GM21576 (cell line): ENCODE results near the gene IP6K1.
"Not testable (repeated sequence)": the region's sequence is repeated elsewhere in the genome, so short reads cannot be mapped to it uniquely, and the experiment has no call there.

Experiments used
- ATAC-seq: cut with Tn5 transposase; IDR thresholded peaks from one replicate; pipeline ENCODE4 v1.9.1; 2021; ENCODE audit warnings: mild to moderate bottlenecking, moderate library complexity; ENCODE audit not compliant: unreplicated experiment

IP6K1 gene

DNA sequence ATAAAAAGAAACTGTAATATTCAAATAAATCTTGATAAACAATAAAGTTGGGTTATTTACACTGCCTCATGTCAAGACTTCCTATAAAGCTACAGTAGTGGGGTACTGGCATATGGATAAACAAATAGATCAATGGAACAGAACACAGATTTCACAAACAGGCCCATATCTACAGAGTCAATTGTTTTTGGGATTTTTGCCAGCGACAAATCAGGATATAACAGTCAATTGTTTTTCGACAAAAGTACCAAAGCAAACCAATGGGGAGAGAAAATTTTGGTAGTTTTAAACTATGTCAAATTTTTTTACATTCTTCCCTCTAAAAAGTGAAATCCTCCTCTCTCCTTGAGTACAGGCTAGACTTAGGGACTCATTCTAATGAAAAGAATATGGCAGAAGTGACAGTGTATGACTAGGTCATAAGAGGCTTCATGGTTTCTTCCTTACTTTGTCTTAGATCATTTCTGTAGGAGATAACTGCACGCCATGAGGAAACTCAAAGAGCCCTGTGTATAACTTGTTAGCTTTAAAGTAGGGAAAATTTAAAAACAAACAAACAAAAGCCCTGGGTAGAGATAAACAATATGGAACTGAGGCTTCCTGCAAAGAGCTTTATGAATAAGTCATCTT, 16.9 kb downstream of the IP6K1 start:
- ATAC-seq, result no peak

DNA sequence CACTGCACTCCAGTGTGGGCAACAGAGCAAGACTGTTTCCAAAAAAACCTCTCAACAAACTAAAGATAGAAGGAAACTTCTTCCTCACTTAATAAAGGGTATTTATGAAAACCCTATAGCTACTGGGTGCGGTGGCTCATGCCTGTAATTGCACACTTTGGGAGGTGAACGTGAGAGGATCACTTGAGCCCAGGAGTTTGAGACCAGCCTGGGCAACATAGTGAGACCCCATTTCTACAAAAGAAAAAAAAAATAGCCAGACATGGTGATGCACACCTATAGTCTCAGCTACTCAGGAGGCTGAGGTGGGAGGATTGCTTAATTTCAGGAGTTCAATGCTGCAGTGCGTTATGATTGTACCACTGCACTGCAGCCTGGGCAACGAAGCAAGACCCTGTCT, 22.4 kb downstream of the IP6K1 start:
- ATAC-seq, result no peak

DNA sequence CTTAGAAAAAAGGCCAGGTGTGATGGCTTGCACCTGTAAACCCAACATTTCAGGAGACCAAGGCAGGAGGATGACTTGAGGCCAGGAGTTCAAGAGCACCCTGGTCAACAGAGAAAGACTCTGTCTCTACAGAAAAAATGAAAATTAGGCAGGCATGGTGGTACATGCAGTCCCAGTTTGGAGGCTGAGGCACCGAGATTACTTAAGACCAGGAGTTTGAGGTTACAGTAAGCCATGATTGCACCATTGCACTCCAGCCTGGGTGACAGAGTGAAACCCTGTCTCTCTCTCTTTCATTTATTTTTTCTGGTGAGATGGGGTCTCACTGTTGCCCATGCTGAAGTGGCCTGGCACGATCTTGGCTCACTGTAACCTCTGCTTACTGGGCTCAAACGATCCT, 24.7 kb downstream of the IP6K1 start:
- no peak for ATAC-seq

DNA sequence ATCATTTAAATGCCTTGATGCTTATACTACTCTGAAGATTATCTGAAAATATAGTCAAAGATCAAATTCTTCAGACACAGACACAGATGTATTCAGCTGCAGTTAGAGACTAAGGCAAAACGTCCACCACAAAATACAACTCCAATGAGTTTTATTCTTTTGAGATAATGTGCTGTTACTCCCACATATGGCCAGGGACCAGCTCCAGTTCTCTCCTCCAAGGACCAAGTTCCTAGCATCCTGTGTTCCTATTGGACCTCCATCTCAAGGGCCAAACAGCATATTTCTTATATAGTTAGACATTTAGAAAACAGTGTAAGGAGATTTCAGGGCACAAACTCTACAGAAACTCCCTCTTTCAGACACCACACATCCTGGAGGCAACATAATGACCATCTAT, 27.1 kb downstream of the IP6K1 start:
- no peak for ATAC-seq

DNA sequence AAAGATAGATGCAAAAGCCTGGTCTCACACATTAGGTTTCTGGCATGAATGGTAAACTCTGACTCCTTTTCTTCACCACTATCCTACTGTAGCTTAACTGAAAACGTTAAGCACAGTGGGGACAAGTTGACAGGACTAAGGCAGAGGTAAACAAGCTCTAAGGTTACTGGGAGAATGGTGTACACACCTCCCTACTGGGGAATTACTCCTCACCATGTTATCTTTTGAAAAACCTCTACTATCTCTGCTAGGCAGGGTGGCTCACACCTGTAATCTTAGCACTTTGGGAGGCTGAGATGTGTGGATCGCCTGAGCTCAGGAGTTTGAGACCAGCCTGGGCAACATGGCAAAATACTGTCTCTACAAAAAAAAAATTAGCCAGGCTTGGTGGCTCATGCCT, 29.1 kb downstream of the IP6K1 start:
- no peak for ATAC-seq

DNA sequence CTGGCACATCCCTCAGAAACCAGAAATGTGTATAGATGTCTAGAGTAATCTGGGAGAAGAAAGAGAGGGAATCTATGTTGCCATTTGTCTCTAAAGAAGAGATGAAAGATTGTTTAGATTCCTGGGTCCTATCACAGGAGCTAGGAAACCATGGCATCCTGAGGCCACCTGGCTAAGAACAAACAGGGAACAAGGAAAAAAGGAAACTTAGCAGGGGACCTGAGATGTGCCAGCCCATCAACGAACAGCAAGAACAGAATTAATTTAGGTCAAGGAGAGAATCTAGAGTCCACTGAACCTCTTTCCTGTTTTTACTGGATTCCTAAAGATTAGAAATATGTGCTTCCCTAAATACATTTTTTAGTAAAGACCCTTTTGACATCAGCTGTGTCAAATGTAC, 30.3 kb downstream of the IP6K1 start:
- no peak for ATAC-seq

DNA sequence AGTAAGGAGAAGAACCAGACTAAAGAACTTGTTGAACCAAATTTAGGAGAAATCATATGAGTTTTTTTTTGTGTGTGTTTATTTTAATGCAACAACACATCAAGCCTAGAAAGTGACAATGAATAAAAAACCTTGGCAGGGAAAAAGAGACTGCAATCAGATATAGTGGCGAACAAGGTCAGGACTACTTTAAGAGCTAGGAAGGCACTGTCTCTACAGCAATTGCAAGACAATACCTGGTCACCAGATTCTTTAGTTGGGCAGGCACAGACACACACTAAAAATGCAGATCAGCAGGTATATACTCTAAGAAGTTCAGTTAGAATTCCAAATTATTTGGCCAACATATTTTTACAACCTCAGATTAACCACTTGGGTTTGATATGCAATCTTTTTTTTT, 31.8 kb downstream of the IP6K1 start:
- ATAC-seq, result no peak

DNA sequence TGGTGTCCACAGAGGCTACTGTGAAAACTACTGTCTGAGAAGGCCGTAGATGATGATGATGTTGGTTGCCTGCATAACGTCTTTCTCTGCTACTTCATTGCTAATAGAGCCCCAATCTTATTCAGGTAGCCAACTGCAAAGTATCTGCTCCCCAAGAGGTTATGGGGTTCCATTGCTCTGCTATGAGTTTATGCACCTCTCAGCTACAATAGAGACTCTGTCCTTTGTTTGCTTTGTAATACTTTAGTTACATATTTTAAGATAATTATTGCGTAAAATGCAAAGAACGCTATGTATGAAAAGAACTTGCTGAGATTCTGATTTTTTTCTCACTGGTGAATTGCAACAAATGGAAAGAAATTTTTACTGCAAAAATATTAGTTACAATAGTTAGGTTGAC, 34.8 kb downstream of the IP6K1 start:
- no peak for ATAC-seq

DNA sequence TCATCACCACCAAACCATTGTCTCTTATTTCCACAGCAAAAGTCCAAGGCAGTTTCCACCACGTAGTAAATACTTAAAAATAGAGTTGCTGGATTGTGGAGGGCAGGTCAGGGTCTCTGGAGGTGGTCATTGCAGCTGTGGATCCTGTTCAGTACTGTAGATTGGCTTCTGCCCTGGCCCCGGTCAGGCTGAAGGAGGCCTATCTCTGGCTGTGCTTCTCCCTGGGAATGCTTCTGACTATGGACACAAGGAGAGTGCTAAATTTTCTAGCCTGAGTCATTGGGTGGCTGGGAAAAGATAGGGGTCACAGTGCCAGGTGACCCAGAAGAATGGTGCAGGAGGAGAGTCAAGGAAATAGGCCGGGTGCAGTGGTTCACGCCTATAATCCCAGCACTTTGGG, 36.3 kb downstream of the IP6K1 start:
- ATAC-seq, result no peak

DNA sequence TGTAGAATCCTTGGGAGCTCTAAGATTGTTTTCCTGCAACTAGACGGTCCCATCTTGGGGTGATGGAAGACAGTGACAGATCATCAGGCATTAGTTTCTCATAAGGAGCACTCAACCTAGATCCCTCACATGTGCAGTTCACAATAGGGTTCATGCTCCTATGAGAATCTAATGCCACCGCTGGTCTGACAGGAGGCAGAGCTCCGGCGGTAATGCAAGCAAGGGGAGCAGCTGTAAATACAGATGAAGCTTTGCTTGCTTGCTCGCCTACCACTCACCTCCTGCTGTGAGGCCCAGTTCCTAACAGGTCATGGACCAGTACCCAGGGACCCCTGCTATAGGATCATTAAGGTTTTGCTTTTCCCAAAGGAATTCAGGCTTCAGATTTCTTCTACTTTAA, 37.5 kb downstream of the IP6K1 start:
- not testable (repeated sequence) for ATAC-seq

DNA sequence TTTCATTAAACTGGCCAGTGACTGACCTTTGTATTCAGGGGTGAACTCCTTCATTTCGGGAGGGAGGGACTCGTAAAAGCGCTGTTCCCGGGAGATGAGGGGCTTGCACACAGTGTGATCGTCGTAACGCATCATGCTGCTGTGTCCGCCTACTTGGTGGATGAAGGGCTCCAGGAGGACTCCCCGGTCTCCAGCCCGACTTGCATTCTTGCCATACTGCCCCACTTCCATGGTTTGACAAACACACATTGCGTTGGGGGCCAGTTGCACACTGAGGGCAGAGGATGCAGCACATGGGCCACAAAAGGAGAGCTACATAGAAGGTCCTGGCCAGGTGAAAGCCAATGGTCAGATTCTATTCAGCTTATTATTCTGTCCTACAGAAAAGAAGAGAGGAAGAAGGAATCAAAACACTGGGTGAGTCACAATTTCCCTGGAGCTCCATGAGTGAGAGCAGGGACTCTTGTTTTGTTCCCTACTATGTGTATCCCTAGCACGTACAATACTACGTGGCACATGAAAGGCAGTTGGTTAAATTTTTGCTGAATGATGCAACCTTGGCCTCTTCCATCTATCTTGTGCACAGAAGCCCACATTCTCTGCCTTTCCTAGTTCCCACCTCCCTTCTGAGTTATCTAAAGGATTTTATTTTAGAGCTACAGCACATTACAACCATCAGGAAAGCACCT, 38.4 kb downstream of the IP6K1 start:
- no peak for ATAC-seq

DNA sequence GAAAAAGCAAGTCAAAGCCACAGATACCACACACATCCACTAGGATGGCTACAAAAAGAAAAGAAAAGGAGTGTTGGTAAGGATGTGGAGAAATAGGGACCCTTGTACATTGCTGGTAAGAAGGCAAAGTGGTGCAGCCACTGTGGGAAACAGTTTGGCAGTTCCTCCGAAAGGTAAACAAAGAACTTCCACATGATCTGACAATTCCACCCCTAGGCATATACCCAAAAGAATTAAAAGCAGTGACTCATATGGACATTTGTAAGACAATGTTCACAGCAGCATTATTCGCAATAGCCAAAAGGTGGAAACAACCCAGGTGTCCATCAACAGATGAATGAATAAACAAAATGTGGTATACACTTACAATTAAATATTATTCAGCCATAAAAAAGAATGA, 40.4 kb downstream of the IP6K1 start:
- no peak for ATAC-seq

DNA sequence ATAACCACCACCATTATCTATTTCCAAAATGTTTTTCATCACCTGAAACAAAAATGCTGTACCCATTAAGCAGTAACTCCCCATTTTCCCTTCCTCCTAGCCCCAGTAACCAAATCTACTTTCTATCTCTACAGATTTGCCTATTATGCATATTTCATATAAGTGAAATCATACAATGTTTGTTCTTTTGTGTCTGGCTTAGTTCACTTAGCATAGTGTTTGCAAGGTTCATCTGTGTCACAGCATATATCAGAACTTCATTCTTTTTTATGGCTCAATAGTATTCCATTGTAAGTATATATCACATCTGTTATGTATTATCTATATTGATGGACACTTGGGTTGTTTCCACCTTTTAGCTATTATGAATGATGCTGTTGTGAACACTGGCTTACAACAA, 45.9 kb downstream of the IP6K1 start:
- ATAC-seq, result no peak

DNA sequence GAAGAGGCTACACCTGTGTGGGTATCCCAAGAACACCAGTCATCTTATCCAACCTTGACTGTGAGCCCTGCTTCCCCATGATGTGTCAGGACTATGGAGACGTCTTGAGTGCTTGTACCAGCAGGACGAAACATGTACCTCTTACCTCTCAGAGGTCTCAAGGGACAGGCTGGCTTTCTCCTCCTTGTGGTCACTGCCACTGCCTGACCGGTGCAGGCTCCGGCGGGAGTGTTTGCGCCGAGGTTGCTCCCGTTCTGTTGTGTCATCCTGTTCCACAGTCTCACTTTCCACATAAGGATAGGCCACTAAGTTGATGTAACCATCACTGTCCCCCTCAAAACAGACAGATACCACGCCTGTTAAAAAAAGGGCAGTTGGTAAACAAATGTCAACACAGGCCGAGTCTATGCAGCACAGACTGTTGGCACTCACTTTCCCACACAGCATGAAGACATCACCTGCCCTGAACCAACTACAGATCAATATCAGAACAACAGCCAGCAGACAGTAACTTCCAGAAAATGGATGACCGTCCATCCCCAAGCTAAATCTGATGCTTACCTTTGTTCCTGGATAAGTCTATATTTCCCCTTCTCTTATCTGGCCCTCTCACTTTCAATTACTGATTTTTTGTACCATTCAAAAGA, 48.2 kb downstream of the IP6K1 start:
- no peak for ATAC-seq

DNA sequence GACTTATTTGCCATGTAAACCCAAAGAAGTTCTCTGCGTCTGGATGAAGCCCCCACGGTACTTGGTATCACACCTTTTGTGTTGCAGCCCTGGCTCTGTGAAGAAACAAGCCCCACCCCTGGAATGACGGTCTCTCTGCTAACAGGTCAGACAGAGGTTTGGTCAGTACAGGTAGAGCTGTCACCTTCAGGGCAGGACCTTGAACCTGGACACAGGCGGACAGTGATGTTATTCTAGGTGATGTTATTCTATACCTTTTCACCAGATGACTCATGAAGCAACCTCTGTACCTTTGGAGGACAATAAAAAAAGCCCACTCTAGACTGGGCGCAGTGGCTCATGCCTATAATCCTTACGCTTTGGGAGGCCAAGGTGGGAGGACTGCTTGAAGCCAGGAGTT, 51.6 kb downstream of the IP6K1 start:
- ATAC-seq, result no peak

DNA sequence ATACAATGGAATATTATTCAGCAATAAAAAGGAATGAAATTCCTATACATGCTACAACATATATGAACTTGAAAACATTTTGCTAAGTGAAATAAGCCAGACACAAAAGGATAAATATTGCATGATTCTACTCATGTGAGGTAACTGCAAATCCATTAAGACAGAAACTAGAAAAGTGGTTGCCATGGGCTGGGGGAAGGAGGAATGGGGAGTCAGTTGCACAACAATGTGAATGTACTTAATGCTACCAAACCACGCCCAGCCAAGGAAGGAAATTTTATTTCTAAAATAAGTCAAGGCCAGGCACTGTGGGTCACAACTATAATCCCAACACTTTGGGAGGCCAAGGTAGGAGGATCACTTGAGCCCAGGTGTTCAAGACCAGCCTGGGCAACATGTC, 52.8 kb downstream of the IP6K1 start:
- ATAC-seq, result no peak

DNA sequence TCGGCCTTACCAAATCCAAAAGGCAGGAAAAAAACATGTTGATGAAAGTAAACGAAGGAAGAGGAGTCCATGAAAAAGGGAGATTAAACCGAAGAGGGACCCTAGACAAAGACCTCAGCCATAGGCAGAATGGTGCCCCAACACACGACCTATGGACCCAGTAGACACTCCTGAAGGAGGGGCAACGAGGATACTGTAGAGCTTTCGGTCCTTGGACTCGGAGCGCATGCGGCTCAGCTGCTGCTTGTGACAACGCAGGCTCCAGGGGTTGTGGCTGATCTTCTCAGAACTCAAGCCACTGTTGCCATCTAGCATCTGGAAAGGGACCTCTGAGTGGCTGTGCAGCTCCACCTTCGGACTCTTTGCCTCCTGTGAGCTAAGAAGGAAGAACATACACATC, 53.7 kb downstream of the IP6K1 start:
- no peak for ATAC-seq

DNA sequence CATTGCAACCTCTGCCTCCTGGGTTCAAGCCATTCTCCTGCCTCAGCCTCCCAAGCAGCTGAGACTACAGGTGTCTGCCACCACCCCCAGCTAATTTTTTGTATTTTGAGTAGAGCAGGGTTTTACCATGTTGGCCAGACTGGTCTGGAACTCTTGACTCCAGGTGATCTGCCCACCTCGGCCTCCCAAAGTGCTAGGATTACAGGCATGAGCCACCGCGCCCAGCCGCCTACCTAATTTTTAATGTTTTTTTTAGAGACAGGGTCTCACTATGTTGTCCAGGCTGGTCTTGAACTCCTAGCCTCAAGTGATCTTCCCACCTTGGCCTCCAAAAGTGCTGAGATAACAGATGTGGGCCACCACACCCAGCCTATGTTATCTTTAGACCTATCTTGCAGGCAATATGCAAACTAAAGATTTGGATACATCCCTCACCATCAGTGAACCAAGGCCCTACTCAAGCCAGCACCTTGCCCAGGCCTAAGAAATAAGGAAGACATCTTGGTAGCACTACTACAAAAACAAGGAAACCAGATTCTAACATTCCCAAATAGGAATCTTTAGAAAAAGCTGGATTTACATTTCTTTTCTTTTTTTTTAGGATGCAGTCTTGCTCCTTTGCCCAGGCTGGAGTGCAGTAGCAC, 56.3 kb downstream of the IP6K1 start:
- ATAC-seq, result no peak

DNA sequence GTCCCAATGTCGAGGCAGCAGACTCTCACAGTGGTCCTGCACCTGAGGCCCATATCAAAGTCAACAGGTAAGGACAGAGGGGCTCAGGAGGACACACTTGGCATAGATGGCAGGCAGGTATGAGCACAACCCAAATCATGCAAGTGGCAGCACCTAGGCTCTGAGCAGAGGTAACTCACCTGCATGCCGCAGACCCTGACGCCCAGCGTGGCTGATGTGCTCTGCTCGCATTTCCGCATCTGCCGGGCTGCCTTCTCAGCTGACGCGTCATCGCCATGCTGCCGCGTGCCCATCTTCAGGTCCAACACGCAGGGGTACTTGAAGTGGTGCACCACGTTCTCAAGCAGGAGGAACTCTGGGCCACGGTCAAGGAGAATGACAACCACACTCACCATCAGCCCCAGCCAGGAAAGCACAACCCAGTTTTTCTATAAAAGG, 58.4 kb downstream of the IP6K1 start:
- no peak for ATAC-seq

DNA sequence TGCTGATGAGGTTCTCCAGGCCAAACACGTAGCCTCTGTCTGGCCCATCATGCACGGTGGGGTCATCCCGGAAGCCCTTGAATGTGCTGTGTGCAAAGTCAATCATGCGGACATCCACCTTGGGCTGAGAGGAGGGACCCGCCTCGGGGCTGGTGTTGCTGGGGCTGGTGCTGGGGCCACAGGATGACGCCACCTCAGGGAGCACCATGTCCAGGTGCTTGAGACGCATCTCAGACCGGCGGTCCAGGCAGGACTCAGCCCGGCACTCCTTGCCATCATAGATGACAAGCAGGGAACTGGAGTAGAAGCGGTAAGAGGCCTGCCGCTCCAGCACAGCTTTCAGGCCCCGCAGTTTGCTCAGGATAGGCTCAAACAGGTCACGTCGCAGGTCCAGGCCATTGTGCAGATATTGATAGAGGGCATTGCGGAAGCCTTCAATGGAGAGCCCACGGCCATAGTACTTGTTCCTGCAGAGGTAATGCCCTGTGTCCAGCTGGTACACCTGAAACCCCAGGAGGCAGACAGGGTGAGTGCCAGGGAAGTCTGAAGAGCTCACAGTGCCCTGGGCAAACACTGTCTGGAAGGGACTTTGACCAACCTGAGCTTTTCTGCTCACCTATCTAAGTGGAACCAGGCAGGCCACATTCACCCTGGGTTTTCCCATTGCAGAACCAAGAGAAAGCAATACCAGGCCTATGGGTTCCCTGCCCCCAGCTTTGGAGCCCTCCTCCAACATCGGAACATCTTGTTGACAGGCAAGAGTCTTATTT, 59.0 kb downstream of the IP6K1 start:
- ATAC-seq, result no peak
